ENCODE measurements around the gene IRX4. TPM values are rescaled to one million over a fixed set of nuclear protein-coding genes. Genes with fewer than 3 reads are reported as not detected.

The IRX4 gene
- total and polyA plus RNA-seq, 4 donors = not detected

- no peaks in the 10 kb centered on the region for H3K36me3 ChIP-seq (ENCODE audit: control insufficient read depth in 4 of 4, insufficient read depth in 3 of 4, low read depth in 1 of 4, low read length in 3 of 4)
- no peak overlapping the region for H3K4me3 ChIP-seq (ENCODE audit: low read depth in 1 of 3, low read length in 3 of 3)
- H3K27ac ChIP-seq (ENCODE audit: low read depth in 1 of 2, low read length in 2 of 2) = no peak overlapping the region
- H3K4me1 ChIP-seq (ENCODE audit: control insufficient read depth in 4 of 4, insufficient read depth in 4 of 4, low read length in 3 of 4) = no peaks in the 10 kb centered on the region
- no peaks in the 10 kb centered on the region for H3K9me3 ChIP-seq (ENCODE audit: control insufficient read depth in 4 of 4, low read length in 3 of 4)
- TF ChIP-seq MAX (IDR thresholded peaks at IDR 0.05) (no peak), GABPA (IDR thresholded peaks at IDR 0.05 in 1 of 2, conservative IDR thresholded peaks at IDR 0.05 in 1 of 2) (no peak), REST (IDR thresholded peaks at IDR 0.05) (no peak), TAF1 (conservative IDR thresholded peaks at IDR 0.05) (no peak), EGR1 (IDR thresholded peaks at IDR 0.05; ENCODE audit: low read depth in 2 of 2) (no peak)
- no peaks in the 10 kb centered on the region for H3K27me3 ChIP-seq (ENCODE audit: control insufficient read depth in 4 of 4, insufficient read depth in 4 of 4, low read length in 3 of 4)
- WGBS = 88% methylated on average over 20 of the region's 20 CpGs
- no peak for DNase-seq (ENCODE audit: low spot score)
- no peak overlapping the region for H3K9ac ChIP-seq (ENCODE audit: low read depth in 1 of 2, low read length in 2 of 2)
Observed at GRCh38 chr5:1840071-1840547, 42.6 kb downstream of the IRX4 start.

GRCh38 chr5:1838013-1838412 is 44.7 kb downstream of the IRX4 start:
- no peak for DNase-seq (ENCODE audit: low spot score)
- no peak overlapping the region for H3K27ac ChIP-seq (ENCODE audit: low read depth in 1 of 2, low read length in 2 of 2)
- TF ChIP-seq JUND (IDR thresholded peaks at IDR 0.05) (no peak), TAF1 (conservative IDR thresholded peaks at IDR 0.05) (no peak), RAD21 (IDR thresholded peaks at IDR 0.05) (no peak), GABPA (IDR thresholded peaks at IDR 0.05 in 1 of 2, conservative IDR thresholded peaks at IDR 0.05 in 1 of 2) (no peak), CTCF (IDR thresholded peaks at IDR 0.05; ENCODE audit: low read depth, low read length, missing input control) (no peak), NR2F2 (IDR thresholded peaks at IDR 0.05) (no peak), FOXA1 (IDR thresholded peaks at IDR 0.05) (no peak), RXRA (IDR thresholded peaks at IDR 0.05) (no peak), YY1 (IDR thresholded peaks at IDR 0.05) (no peak), MAX (IDR thresholded peaks at IDR 0.05) (no peak)
- H3K9ac ChIP-seq (ENCODE audit: low read depth in 1 of 2, low read length in 2 of 2) = no peak overlapping the region
- no peak overlapping the region for H3K4me3 ChIP-seq (ENCODE audit: low read depth in 1 of 3, low read length in 3 of 3)
- no peaks in the 10 kb centered on the region for H3K4me1 ChIP-seq (ENCODE audit: control insufficient read depth in 4 of 4, insufficient read depth in 4 of 4, low read length in 3 of 4)
- 87% methylated on average over 9 of the region's 9 CpGs for WGBS
- H3K9me3 ChIP-seq (ENCODE audit: control insufficient read depth in 4 of 4, low read length in 3 of 4) = no peaks in the 10 kb centered on the region
- no peaks in the 10 kb centered on the region for H3K36me3 ChIP-seq (ENCODE audit: control insufficient read depth in 4 of 4, insufficient read depth in 3 of 4, low read depth in 1 of 4, low read length in 3 of 4)
- no peaks in the 10 kb centered on the region for H3K27me3 ChIP-seq (ENCODE audit: control insufficient read depth in 4 of 4, insufficient read depth in 4 of 4, low read length in 3 of 4)
